Hippocampal formation (tissue), 2 donors: ENCODE measurements around the gene CYP46A1.
"Not testable (repeated sequence)": the region's sequence is repeated elsewhere in the genome, so short reads cannot be mapped to it uniquely, and the experiment has no call there.

Experiments used
- DNase-seq, 2 donors: peaks; one replicate each; lab custom pipeline; 2025; lab: John Stamatoyannopoulos, UW

Gene CYP46A1

DNA sequence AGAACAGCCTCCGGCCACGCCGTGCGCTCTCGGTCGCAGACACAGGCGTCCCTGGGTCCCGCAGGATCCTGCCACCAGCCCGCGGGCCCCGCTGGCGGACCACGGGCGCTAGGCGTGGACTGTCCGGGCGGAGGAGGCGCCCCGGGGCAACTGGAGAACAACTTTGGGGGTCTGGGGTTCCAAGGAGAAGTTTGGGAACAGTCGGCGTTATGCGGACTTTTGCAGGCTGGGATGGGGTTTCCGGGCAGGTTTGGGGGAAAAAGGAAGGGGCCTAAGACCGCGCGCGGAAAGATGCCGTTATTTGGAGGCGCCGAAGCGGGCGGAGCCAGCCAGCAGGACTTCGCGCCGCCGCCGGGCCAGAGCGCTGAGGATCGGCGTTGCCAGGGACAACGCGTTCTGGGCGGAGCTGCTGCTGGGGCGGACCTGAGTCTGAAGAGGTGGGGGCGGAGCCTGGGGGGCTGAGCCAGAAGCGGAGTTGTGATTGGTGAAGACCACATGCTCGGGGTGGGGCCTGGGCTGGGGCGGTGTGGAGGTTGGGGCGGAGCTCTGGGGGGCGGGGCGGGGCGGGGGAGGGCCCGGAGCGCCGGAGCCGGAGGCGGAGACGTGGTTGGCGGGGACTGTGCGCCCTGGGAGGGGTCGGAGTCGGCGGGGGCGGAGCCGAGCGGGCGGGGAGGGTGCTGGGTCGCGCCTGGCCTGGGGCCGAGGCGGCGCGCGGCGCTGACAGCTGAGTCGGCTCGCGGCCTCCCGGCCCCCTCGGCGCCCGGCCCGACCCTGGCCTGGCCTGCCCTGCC lies at the start of gene CYP46A1:
TSS of gene CYP46A1 (plus strand) at position 680 of the 791 bp plus-strand sequence. CDS start 120 bp downstream, outside the sequence.
- peak; percentile 98 to 100 for DNase-seq

DNA sequence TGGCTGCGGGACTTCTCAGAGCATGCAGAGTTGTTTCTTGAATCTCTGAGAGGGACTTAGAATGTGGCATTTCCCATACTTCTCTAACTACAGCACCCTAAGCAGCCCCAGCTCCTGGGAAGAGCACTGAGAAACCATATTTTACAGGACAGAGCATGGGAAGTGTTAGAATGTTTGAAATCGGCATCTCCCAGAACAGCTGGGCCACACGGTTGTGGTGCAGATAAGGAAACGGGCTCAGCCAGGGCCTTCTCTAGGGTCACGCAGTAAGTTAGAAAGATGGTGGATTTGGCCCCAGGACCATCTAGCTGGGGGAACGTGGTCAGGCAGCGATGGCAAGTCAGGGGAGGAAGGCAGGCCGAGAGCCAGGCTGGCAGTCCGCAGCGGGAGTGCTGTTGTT lies 49.7 kb upstream of the CYP46A1 start:
- DNase-seq, result no peak

- DNase-seq, result no peak
These were observed 49.0 kb upstream of the CYP46A1 start for GRCh38 chr14:99635116-99635515.

DNA sequence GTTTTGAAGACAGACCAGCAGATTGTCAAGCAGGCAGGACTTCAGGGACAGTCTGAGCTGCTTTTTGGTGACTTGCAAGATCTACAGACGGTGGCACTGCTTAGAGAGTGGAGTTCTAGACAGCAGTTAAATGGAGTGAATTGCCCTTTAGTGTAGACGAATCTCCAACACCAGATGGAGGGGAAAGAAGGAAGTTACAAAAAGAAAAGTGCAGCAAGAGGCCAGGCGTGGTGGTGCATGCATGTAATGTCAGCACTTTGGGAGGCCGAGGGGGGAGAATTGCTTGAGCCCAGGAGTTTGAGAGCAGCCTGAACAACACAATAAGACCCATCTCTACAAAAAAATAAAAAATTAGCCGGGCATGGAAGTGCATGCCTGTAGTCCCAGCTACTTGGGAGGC lies 47.6 kb upstream of the CYP46A1 start:
- DNase-seq, result no peak

- no peak for DNase-seq
These were observed 46.5 kb upstream of the CYP46A1 start for GRCh38 chr14:99637624-99638023.

DNA sequence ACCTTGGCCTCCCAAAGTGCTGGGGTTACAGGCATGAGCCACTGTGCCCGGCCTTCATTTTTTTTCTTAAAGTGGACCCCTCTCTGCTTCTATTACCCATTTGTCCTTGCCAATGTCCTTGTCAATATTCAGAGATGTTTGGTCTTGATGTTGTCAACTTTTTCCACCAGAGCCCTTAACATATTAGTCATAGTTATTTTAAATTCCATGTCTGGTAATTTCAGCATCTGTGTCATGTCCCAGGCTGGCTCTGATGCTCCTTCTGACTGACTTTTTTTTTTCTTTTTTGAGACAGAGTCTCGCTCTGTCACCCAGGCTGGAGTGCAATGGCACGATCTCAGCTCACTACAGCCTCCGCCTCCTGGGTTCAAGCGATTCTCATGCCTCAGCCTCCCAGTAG lies 41.3 kb upstream of the CYP46A1 start:
- DNase-seq, result not testable (repeated sequence)

DNA sequence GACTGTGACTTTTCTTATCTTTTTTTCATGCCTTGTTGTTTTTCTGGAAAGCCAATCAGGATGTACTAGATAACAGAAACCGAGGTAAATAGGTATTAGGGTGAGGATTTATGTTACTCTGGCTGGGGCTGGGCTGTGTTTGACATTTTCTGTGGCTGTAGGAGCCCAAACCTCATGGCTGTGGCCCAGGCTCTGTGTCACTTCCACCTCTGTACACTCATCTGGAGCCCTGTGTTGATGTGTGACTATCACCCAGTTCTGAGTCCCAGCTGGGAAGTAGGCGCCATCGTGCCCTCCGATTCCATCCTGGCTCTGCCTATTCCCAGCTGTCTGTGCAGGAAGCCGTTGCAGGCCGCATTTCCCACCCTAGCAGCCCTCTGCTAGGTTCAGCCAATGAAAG lies 40.8 kb upstream of the CYP46A1 start:
- DNase-seq, result no peak

- no peak for DNase-seq
These were observed 40.0 kb upstream of the CYP46A1 start for GRCh38 chr14:99644035-99644587.

DNA sequence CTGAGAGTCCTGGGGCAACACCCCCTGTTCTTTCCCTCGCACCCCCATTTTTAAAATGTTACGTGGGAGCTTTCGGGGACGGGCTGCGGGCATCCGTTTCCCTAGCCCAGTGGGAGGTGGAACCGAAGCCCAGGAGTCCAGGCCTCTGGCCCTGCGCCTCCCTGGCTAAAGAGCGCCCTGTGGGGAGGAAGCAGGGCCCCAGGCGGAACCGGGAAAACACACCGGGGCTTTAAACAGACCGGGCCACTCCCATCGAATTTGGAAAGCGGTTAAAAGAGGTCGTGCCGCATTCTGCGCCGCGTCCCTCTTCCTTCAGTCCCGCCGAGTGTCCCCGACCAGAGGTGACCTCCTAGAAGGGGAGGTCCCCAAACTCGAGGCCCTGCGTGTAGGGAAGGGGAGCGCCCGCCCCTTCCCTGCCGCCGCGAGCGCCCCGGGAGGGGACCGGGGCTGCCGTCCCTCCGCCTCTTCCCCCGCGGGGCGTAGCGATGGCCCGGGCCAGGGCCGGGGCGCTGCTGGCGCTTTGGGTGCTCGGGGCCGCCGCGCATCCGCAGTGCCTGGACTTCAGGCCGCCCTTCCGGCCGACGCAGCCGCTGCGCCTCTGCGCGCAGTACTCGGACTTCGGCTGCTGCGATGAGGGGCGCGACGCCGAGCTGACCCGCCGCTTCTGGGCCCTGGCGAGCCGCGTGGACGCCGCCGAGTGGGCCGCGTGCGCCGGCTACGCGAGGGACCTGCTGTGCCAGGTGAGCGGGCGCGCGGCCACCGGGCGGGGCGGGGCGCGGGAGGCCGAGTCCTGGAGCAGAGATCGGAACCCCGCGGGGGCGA lies 39.2 kb upstream of the CYP46A1 start, which contains the start of gene HHIPL1:
TSS of gene HHIPL1 (plus strand) at position 407 of the 822 bp plus-strand sequence. CDS start at position 486, 79 bp downstream.
- DNase-seq, result no peak

DNA sequence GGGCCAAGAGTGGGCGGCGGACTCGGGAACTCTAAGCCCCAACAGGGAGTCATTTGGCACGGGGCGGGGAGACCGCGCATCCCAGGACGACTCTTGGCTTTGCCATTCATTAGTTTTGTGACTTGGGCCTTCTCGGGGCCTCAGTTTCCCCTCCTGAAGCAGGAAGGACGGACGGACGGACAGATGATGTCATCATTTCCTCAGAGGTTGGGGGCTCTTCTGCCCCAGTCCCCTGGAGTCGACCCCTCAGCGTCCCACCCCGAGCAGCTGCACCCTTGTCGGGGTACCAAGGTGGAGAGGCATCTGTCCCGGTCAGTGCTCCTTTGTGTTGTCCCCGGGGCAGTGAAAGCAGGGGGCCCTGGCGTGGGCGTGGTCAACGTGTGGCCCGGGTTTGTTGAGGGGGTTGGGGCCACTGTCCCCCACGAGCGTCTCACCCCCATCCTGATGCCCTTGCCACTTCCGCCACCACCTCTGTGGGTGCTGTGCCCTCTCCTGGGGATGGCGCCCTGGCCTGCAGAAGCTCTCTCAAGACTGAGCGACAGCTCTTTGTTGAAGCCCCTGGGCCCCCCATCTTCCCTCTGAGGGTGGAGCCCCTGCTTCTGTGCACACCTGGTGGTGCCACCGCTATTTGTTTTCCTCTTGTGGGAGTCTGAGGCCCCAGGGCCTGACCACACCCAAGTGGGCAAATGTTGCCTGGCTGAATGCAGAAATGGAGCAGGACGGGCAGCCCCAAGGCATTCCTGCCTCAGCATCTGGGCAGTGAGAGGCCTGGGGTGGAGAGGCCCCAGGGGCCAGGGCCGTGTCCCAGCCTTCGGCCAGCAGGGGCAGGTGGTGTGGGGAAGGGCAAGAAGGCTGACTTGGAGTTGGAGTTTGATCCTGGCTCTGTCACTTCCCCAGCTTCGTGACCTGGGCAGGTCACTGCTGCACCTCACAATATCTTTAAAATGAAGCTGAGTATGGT lies 38.3 kb upstream of the CYP46A1 start:
- no peak for DNase-seq

DNA sequence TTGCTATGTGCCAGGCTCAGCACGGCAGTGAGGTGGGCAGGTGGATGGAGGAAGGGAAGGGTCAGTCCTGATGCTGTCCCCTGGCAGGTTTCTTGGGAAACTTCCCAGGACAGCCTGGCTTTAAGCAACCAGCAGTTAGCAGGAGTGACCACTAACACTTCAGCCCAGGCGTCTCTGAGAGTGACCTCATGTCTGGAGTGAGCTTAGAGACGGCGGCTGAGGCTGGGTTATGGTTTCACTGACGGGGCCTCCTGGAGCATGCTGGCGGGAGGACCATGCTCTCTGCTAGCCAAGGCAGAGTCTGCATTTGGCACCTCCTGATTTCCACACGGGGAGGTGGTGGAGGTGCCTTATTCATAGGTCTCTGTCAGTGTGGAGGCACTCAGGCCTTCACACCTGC lies 36.7 kb upstream of the CYP46A1 start:
- no peak for DNase-seq

- DNase-seq, result no peak
These were observed 35.9 kb upstream of the CYP46A1 start for GRCh38 chr14:99648027-99648784.

DNA sequence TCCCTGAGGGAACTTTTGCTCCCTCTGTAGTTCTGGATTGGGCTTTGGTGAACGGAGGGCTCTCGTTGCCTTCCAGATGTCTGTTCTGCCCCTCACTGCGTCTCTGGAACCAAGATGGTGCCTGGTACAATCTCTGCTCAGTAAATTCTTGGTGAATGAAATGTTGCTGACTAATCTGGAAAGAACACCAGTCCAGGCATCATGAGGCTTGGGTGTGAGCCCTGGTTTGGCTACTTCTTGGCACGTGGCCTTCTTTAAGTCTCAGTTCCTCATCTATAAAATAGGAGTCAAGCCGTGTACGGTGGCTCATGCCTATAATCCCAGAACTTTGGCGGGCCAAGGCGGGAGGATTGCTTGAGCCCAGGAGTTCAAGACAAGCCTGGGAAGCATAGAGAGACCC lies 34.9 kb upstream of the CYP46A1 start:
- no peak for DNase-seq

- no peak for DNase-seq
These were observed 34.5 kb upstream of the CYP46A1 start for GRCh38 chr14:99649643-99650042.

- DNase-seq, result no peak
These were observed 33.9 kb upstream of the CYP46A1 start for GRCh38 chr14:99650189-99650588.

GRCh38 chr14:99651953-99652746 lies 31.9 kb upstream of the CYP46A1 start:
- DNase-seq, result no peak

GRCh38 chr14:99654235-99654985 lies 29.7 kb upstream of the CYP46A1 start:
- DNase-seq, result peak in 1 of 2 donors; percentile 41

DNA sequence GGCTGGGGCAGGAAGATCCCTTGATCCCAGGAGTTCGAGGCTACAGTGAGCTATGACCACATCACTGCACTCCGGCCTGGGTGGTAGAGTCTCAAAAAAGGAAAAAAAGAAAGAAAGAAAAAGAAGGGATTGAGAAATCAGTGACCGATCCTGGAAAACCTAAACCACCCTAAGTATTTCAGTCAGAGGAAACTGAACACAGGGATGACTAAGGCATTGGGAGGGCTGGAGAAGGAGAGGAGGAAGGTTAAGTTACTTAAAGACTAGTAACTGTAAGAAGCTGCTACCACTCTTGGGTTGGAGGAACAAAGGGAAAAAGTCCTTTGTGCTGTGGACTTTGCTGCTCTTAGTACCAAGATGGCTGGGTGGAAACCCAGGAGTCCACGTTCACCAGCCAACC lies 28.6 kb upstream of the CYP46A1 start:
- no peak for DNase-seq

- DNase-seq, result no peak
These were observed 27.9 kb upstream of the CYP46A1 start for GRCh38 chr14:99656171-99656570.
